Adipocyte (in vitro differentiated cells): ENCODE measurements around the gene PPME1.

Experiments
- DNase-seq: peaks from one replicate; pipeline ENCODE4 v3.0.0-alpha.2; 2015; ENCODE audit warnings: low read depth
- H3K27me3 ChIP-seq: replicated peaks from 2 replicates; pipeline ENCODE4 v1.7.0; 2013; ENCODE audit warnings: mild to moderate bottlenecking, low read length, moderate library complexity; ENCODE audit not compliant: control insufficient read depth, insufficient read depth
- H3K36me3 ChIP-seq: 2 replicates; pipeline ENCODE4 v1.7.0; 2013; ENCODE audit warnings: low read length, mild to moderate bottlenecking, moderate library complexity; ENCODE audit not compliant: control insufficient read depth, insufficient read depth, severe bottlenecking
- H3K4me1 ChIP-seq: 2 replicates; pipeline ENCODE4 v1.7.0; 2013; ENCODE audit warnings: mild to moderate bottlenecking, low read length, moderate library complexity; ENCODE audit not compliant: control insufficient read depth, insufficient read depth
- H3K4me3 ChIP-seq: 2 replicates; pipeline ENCODE4 v1.7.0; 2013; ENCODE audit warnings: mild to moderate bottlenecking, low read length, moderate library complexity
- H3K9ac ChIP-seq: 2 replicates; pipeline ENCODE4 v1.7.0; 2013; ENCODE audit warnings: mild to moderate bottlenecking, low read length, moderate library complexity
- H3K9me3 ChIP-seq: 2 replicates; pipeline ENCODE4 v1.7.0; 2013; ENCODE audit warnings: mild to moderate bottlenecking, low read length, moderate library complexity; ENCODE audit not compliant: control insufficient read depth

Gene PPME1

DNA sequence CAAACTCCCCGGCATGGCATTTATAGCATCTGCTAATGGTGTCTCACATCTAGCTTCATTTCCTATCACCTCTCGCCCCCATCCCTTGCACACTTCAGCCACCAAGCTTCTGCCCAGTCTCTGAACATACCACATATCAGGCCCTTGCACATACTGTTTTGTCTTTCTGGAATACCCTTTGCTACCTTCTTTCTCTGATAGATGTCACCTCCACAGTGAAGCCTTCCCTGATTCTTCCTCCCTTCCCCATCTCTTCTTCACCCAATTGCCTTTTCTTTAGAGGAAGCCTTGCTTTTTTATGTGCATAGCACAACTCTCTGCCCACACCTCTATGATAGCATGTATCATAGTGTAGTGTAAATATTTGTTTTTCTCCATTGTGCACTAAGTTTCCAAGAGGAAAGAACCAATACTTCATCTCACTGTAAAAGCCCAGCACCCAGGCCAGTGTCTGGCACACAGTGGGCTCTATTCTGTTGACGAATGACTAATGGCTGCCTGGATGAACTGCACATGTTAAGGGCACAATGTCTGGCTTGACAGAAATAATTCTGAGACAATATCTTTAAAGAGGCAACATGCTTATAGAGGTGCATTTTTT, 112.6 kb downstream of the PPME1 start:
- Histone ChIP-seq H3K9ac (no peak overlapping the region), H3K4me1 (peaks cover 27% of the 10 kb centered on the region), H3K27me3 (no peaks in the 10 kb centered on the region), H3K36me3 (no peaks in the 10 kb centered on the region), H3K9me3 (no peaks in the 10 kb centered on the region), H3K4me3 (no peak overlapping the region)
- no peak for DNase-seq

GRCh38 chr11:74284466-74284865, 113.4 kb downstream of the PPME1 start:
- no peaks in the 10 kb centered on the region for H3K36me3 ChIP-seq
- H3K9me3 ChIP-seq = no peaks in the 10 kb centered on the region
- H3K27me3 ChIP-seq = no peaks in the 10 kb centered on the region
- H3K9ac ChIP-seq = no peak overlapping the region
- no peak overlapping the region for H3K4me3 ChIP-seq
- peaks cover 21% of the 10 kb centered on the region for H3K4me1 ChIP-seq
- DNase-seq = no peak

DNA sequence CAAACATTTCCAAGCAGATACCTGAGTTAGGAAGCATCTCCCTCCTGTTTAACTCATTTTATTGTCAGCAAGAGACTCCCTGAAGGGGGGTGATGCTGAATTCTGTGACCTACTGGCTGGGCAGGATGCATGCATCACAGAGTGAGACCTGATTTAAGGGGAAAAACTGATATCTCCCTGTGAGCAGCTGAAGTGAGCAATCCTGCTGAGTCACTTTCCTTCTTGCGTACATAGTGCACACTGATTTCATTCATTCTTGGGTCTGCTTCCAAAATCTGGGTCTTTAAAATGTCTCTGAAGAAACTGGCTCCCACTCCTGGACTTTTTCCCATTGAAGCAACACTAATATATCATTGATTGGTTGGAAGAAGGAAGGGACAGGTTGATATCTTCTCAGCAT, 117.1 kb downstream of the PPME1 start:
- H3K36me3 ChIP-seq = no peaks in the 10 kb centered on the region

GRCh38 chr11:74288911-74289310, 117.8 kb downstream of the PPME1 start:
- H3K9me3 ChIP-seq = no peaks in the 10 kb centered on the region

More for the DNA sequence above, 117.1 kb downstream of the PPME1 start:
- no peak overlapping the region for H3K4me3 ChIP-seq
- no peaks in the 10 kb centered on the region for H3K9me3 ChIP-seq
- no peaks in the 10 kb centered on the region for H3K27me3 ChIP-seq
- H3K9ac ChIP-seq = peak overlapping the region; percentile 34
- H3K4me1 ChIP-seq = peaks cover 12% of the 10 kb centered on the region
- DNase-seq = peak; percentile 91

DNA sequence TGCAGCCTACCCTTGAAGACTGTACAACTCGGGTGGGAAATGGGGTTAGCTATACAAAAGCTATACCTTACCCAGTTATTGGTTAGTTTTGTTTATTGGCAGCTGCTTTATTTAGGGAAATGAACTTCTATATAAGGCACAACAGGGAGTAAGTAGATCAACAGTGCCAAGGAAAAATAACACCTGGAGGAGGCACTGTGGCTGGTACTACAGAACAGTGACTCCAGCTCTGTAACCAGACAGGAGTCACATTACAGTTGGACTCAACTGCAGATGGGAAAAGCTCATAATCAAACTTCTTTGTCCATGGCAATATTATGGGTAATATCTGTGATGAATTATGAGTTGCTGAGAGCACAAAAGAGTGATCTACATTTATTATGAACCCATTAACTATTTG, 126.4 kb downstream of the PPME1 start:
- Histone ChIP-seq H3K9me3 (no peaks in the 10 kb centered on the region), H3K27me3 (no peaks in the 10 kb centered on the region), H3K4me3 (no peak overlapping the region), H3K36me3 (no peaks in the 10 kb centered on the region), H3K9ac (no peak overlapping the region), H3K4me1 (no peaks in the 10 kb centered on the region)
- DNase-seq = no peak

More at GRCh38 chr11:74288911-74289310, 117.8 kb downstream of the PPME1 start:
- Histone ChIP-seq H3K9ac (no peak overlapping the region), H3K4me3 (no peak overlapping the region), H3K4me1 (peaks cover 11% of the 10 kb centered on the region), H3K36me3 (no peaks in the 10 kb centered on the region), H3K27me3 (no peaks in the 10 kb centered on the region)
- no peak for DNase-seq

DNA sequence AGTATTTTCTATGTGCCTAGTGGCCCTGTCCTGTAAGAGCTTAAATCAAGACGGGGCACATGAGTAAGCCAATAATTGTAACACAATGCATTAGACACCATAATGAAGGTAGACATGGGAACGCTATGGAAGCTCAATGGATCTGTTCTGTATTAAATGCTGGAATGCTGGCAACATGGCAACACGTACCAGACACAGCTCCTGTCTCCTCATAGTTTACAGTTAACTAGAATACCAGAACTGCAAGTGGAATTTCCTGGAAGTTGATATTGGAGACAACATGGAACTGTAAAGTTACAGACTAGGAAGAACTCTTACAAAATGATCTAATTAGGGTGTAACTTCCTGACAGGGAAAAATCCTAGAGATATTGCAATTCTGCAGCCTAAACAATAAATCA, 127.9 kb downstream of the PPME1 start:
- Histone ChIP-seq H3K9me3 (no peaks in the 10 kb centered on the region), H3K9ac (no peak overlapping the region), H3K4me1 (no peaks in the 10 kb centered on the region), H3K27me3 (no peaks in the 10 kb centered on the region), H3K36me3 (no peaks in the 10 kb centered on the region), H3K4me3 (no peak overlapping the region)
- DNase-seq = peak; percentile 36
